Breast epithelium (tissue), 3 donors: ENCODE data around the gene PLEKHG7.

Experiments
- POLR2AphosphoS5 ChIP-seq, 3 donors: sonication (generic); formaldehyde crosslinking; IDR thresholded peaks; one replicate each; pipeline ENCODE4 v1.6.1; 2017; ENCODE audit warnings: antibody characterized with exemption in 3 of 3
- TF ChIP-seq, protein P1 (sequence below), 3 donors: fragments of 450-650 bp; IDR thresholded peaks; one replicate each; pipeline ENCODE4 v1.5.1; 2016 to 2017; ENCODE audit warnings: antibody characterized with exemption in 3 of 3, mild to moderate bottlenecking in 3 of 3, moderate library complexity in 3 of 3

DNA sequence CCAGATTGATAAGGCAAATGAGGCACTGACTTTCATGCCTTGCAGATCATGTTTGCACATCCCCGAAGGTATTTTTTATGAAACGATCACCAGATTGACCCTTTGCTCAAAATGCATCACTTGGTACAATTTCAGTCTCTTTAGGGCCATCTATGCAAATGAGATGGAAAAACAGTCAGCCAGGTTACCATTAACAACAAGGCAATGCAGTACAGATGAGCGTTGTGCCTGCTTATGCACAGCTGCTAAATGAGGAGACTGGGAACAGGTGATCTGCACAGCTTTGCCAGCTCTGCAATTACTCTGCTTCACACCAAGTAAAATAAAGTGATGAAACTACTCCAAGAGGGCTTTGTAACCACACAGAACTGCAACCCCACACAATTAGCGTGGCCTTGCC is 26.1 kb upstream of the PLEKHG7 start:
- TF ChIP-seq, protein P1, sequence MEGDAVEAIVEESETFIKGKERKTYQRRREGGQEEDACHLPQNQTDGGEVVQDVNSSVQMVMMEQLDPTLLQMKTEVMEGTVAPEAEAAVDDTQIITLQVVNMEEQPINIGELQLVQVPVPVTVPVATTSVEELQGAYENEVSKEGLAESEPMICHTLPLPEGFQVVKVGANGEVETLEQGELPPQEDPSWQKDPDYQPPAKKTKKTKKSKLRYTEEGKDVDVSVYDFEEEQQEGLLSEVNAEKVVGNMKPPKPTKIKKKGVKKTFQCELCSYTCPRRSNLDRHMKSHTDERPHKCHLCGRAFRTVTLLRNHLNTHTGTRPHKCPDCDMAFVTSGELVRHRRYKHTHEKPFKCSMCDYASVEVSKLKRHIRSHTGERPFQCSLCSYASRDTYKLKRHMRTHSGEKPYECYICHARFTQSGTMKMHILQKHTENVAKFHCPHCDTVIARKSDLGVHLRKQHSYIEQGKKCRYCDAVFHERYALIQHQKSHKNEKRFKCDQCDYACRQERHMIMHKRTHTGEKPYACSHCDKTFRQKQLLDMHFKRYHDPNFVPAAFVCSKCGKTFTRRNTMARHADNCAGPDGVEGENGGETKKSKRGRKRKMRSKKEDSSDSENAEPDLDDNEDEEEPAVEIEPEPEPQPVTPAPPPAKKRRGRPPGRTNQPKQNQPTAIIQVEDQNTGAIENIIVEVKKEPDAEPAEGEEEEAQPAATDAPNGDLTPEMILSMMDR (IDR thresholded peaks at IDR 0.05) = no peak
- TF ChIP-seq POLR2AphosphoS5 (IDR thresholded peaks at IDR 0.05) = no peak
